ENCODE measurements around the gene RSAD1. TPM values are rescaled to one million over a fixed set of nuclear protein-coding genes. Genes with fewer than 3 reads are reported as not detected.

RSAD1 gene
- total and polyA plus RNA-seq, 4 donors: 20.1 to 43.2 (median 29.9) TPM

DNA sequence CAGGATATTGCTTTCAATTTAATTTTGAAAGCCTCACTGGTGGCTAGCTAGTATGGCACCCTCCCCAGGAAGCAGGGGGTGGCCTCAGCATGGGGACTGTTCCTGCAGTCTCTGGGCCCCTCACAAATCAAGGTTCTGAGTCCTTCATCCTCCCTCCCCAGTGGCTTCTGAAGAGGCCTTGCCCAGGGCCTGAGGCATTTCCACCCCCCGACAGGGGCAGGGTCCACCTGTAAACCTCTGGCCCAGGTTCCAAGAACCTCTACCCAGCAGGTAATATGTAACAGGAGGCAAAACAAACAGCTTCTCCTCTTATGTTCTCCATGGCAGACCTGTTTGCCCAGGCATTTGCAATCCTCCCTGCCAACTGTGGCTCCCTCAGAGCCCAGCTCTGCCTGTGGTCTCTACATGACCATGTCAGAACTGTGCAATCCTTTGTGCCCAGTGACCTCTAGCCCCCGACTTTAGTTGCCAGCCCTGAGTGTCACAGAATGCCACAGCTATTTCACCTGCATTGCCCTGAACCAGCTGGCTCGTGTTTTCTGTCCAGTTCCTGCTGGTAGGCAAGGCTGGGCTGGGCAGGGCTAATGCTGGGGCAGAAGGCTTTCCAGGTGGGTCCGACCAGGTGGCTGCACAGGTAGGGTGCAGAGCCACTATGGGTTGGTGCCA is 38.4 kb upstream of the RSAD1 start:
- no peak for TF ChIP-seq CTCF (IDR thresholded peaks at IDR 0.05; ENCODE audit: control extremely low read depth, extremely low read depth)
- Histone ChIP-seq H3K9me3 (ENCODE audit: control insufficient read depth in 4 of 4, insufficient read depth in 3 of 4, low read length in 3 of 4) (no peaks in the 10 kb centered on the region), H3K4me1 (ENCODE audit: control insufficient read depth in 5 of 5, insufficient read depth in 5 of 5, low read length in 5 of 5) (peaks cover 2 to 23% (median 9%) of the 10 kb centered on the region in 5 donors), H3K4me3 (no peak overlapping the region), H3K27ac (ENCODE audit: low read depth in 1 of 2, low read length in 1 of 2) (peak overlapping the region in 1 of 2 donors; percentile 83), H3K27me3 (ENCODE audit: control insufficient read depth in 3 of 3, insufficient read depth in 3 of 3, low read length in 2 of 3) (no peaks in the 10 kb centered on the region), H3K9ac (ENCODE audit: insufficient read depth in 1 of 2, low read length in 2 of 2) (peak overlapping the region in 1 of 2 donors; percentile 47), H3K36me3 (ENCODE audit: control insufficient read depth in 4 of 4, insufficient read depth in 4 of 4, low read length in 4 of 4) (peaks cover 0 to 4% (median 0%) of the 10 kb centered on the region in 4 donors)
- 74 to 79% methylated on average over 4 of the region's 4 CpGs for WGBS, 2 donors
- peak; percentile 39 to 70 (median 39) for DNase-seq
- ATAC-seq (ENCODE audit: insufficient read depth, low FRiP score): peak; percentile 21

DNA sequence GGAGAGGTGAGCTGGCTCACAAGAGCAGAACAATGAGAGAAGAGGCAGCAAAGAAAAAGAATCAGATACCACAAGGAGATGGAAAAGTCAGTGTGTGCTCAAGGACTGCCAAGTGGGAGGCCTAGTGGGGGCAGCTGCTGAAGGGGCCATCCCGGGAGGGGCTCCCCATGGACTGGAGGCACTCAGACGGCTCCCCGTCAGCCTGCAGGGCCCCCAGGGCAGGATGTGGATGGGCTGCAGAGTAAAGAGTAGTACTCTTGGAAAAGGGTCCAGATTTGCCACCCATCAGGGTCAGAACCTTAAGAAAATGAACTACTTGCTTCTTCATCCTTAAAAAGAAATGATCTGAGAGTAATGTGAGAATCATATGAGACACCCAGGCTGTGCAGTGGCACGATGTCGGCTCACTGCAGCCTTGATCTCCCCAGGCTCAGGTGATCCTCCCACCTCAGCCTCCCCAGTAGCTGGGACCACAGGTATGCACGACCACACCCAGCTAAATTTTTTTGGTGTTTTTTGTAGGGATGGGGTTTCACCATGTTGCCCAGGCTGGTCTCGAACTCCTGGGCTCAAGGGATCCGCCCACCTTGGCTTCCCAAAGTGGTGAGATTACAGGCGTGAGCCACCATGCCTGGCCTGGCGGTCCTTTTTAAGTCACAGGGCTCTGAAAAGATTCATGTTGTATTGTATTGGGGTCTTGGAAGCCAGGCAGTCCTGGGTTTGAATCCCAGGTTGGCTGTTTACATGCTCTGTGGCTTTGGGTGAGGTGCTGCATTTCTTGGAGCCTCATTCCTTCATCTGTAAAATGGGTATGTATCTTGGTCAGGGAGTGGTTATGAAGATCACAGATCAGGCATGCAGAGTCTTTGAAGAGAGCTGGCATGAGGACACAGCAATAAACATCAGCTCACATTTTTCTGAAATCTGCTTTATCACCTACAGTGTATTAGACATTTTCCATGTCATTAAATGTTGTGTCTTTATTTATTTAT is 37.5 kb upstream of the RSAD1 start:
- H3K27ac ChIP-seq (ENCODE audit: low read depth in 1 of 2, low read length in 1 of 2): peak overlapping the region in 1 of 2 donors; percentile 83
- H3K9ac ChIP-seq (ENCODE audit: insufficient read depth in 1 of 2, low read length in 2 of 2): no peak overlapping the region
- H3K4me3 ChIP-seq: no peak overlapping the region
- no peak for ATAC-seq (ENCODE audit: insufficient read depth, low FRiP score)
- H3K9me3 ChIP-seq (ENCODE audit: control insufficient read depth in 4 of 4, insufficient read depth in 3 of 4, low read length in 3 of 4): no peaks in the 10 kb centered on the region
- 81 to 89% methylated on average over 10 of the region's 10 CpGs for WGBS, 2 donors
- peak in 1 of 3 donors; percentile 4 for DNase-seq
- peaks cover 0 to 4% (median 0%) of the 10 kb centered on the region in 4 donors for H3K36me3 ChIP-seq (ENCODE audit: control insufficient read depth in 4 of 4, insufficient read depth in 4 of 4, low read length in 4 of 4)
- H3K27me3 ChIP-seq (ENCODE audit: control insufficient read depth in 3 of 3, insufficient read depth in 3 of 3, low read length in 2 of 3): no peaks in the 10 kb centered on the region
- peaks cover 2 to 23% (median 9%) of the 10 kb centered on the region in 5 donors for H3K4me1 ChIP-seq (ENCODE audit: control insufficient read depth in 5 of 5, insufficient read depth in 5 of 5, low read length in 5 of 5)
- no peak for TF ChIP-seq CTCF (IDR thresholded peaks at IDR 0.05; ENCODE audit: control extremely low read depth, extremely low read depth)

DNA sequence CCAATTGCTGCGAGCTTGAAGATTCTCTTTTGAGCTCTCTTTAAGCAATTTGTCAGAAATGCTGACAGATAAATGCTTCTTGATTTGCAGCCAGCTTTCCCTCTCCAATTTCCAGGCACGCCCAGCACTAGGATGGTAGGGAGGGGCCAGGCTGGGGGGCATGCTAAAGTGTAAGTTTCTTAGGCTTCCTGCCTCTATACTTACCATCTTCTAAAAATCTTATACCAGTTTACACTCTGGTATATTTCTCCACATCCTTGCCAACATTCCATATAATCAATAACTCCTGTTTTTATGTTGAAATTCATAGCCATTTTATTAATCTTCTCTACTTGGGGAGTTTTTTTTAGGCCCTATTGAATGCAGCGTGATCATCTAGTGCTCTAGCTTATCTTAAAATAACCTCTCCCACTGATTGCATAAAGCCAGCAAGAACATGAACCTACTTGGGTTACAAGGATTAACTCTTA is 35.1 kb upstream of the RSAD1 start:
- Histone ChIP-seq H3K27me3 (ENCODE audit: control insufficient read depth in 3 of 3, insufficient read depth in 3 of 3, low read length in 2 of 3) (no peaks in the 10 kb centered on the region), H3K4me3 (no peak overlapping the region), H3K27ac (ENCODE audit: low read depth in 1 of 2, low read length in 1 of 2) (peak overlapping the region in 1 of 2 donors; percentile 67), H3K4me1 (ENCODE audit: control insufficient read depth in 5 of 5, insufficient read depth in 5 of 5, low read length in 5 of 5) (peaks cover 2 to 36% (median 9%) of the 10 kb centered on the region in 5 donors), H3K9ac (ENCODE audit: insufficient read depth in 1 of 2, low read length in 2 of 2) (peak overlapping the region in 1 of 2 donors; percentile 55), H3K36me3 (ENCODE audit: control insufficient read depth in 4 of 4, insufficient read depth in 4 of 4, low read length in 4 of 4) (peaks cover 0 to 2% (median 0%) of the 10 kb centered on the region in 4 donors), H3K9me3 (ENCODE audit: control insufficient read depth in 4 of 4, insufficient read depth in 3 of 4, low read length in 3 of 4) (no peaks in the 10 kb centered on the region)
- ATAC-seq (ENCODE audit: insufficient read depth, low FRiP score) (peak; percentile 25), DNase-seq (peak in 2 of 3 donors; percentile 34 to 38)
- no peak for TF ChIP-seq CTCF (IDR thresholded peaks at IDR 0.05; ENCODE audit: control extremely low read depth, extremely low read depth)
- WGBS, 2 donors: 36 to 62% methylated on average over 3 of the region's 3 CpGs
